ENCODE measurements around the gene SLC37A1. TPM values are rescaled to one million over a fixed set of nuclear protein-coding genes. Genes with fewer than 3 reads are reported as not detected.

Gene SLC37A1
- 3.0 TPM for polyA plus RNA-seq (2013, experiment 1 of 2)
- 3.2 TPM for polyA plus RNA-seq (2013, experiment 2 of 2)

DNA sequence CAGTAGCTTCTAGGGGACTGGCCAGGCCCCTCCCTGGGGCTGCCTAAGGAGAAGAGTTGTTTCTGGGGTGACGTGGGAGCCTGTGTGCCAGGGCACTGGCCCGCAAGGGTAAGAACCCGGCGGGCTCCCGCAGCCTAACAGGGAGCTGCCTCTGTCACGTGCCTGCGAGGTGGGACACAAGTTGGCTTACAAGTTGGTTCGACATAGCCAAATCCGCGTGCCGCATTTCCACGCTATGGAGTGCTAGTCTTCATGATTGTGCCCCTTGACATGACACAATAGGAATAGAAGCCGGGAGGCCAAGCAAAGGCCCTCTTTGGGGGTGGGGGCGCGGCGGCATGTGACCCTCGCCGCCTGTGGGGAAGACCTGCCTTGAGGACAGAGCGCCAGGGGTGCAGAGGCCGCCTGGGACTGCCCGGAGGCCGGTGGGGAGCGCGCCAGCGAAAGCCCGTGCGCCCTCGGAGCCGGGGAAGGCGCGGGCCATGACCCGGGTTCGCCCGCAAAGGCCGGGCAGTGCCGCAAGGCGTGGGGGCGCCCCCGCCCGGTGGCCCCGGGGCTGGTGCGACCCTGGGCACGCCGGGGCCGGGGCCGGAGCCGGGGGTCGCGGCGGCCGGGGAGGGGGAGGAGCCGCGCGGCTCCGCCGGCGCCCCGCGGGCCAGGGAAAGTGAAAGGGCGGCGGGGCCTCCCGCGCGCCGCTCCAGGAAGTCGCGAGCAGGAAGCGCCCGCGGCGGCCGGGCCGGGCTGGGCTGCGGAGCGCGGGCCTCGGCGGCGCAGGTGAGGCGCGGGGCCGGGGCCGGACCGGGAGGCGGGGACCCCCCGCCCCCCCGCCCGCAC is at the start of gene SLC37A1:
Gene SLC37A1, plus strand, starts transcription at position 702 of the 834 bp plus-strand sequence. CDS start 4,603 bp downstream, outside the sequence.
- WGBS: 22% methylated on average over 53 of the region's 88 CpGs
- DNase-seq: no peak

DNA sequence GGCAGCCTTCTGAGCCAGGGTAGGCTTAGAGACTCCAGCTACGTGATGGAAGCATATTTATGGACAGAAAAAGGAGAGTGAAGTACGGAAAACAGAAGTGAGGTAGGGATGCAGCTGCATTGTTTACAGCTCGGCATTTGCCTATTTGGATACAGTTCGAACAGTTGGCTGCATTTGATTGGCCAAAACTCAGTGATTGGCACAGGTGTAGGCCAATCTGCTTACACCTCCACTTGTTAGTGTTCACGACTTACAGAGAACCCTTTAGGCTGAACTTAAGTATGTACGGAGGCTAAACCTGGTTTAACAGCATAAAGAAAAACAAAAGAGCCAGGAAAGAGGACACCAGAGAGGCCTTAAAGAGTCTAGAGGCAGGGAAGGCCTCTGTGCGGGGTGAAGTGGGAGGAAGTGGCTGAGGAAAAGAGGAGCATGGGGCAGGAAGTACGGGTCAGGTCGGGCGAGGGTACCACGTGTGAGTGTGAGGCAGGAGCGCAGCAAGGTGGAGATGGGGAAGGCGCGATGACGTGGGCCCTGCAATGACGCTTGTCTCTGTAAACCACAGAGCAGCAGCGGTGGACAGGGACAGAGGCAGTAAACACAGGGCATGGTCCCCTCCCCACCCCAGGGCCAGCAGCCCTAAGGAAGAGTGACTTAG is 49.7 kb upstream of the SLC37A1 start:
- H3K14ac ChIP-seq (ENCODE audit: low read length in 2 of 2): no peak overlapping the region

More for the DNA sequence above, at the start of gene SLC37A1:
- Histone ChIP-seq H4K91ac (ENCODE audit: low read length) (no peak within 1 kb of the TSS), H3K27ac (ENCODE audit: low read length, poor library complexity, severe bottlenecking) (peak within 1 kb of the TSS; percentile 68), H3K9me3 (ENCODE audit: control insufficient read depth, low read length) (no peaks in the 10 kb centered on the region), H3K23ac (ENCODE audit: low read length in 2 of 2) (no peak within 1 kb of the TSS), H3K4me2 (ENCODE audit: low read length, poor library complexity, severe bottlenecking) (peak within 1 kb of the TSS; percentile 94), H2BK15ac (ENCODE audit: low read depth, poor library complexity, severe bottlenecking) (peak within 1 kb of the TSS; percentile 44), H3K4me1 (ENCODE audit: control insufficient read depth, insufficient read depth, low read depth, low read length) (peaks cover 25% of the 10 kb centered on the region), H3K9ac (ENCODE audit: low read length) (peak within 1 kb of the TSS; percentile 72), H3K4ac (ENCODE audit: low read depth in 1 of 2, low read length in 2 of 2) (no peak within 1 kb of the TSS), H3K79me1 (replicated peaks; ENCODE audit: low read length, poor library complexity, severe bottlenecking) (peaks cover 4% of the 10 kb centered on the region), H3K27me3 (ENCODE audit: control insufficient read depth in 1 of 2, insufficient read depth in 1 of 2, low read length in 2 of 2) (no peaks in the 10 kb centered on the region), H2BK5ac (ENCODE audit: low read depth, low read length, poor library complexity, severe bottlenecking) (peak within 1 kb of the TSS; percentile 20), H4K8ac (ENCODE audit: low read length) (peak within 1 kb of the TSS; percentile 36), H3K4me3 (ENCODE audit: insufficient read depth in 1 of 2, low read depth in 1 of 2, low read length in 2 of 2) (peak within 1 kb of the TSS; percentile 80), H2AK5ac (ENCODE audit: low read length, severe bottlenecking) (no peak within 1 kb of the TSS), H3K18ac (ENCODE audit: low read depth in 1 of 2, low read length in 2 of 2) (peak within 1 kb of the TSS; percentile 59 to 69), H3K36me3 (ENCODE audit: control insufficient read depth in 1 of 2, insufficient read depth in 2 of 2, low read depth in 1 of 2, low read length in 2 of 2) (no peaks in the 10 kb centered on the region), H2BK12ac (ENCODE audit: low read length in 2 of 2) (no peak within 1 kb of the TSS), H2BK120ac (ENCODE audit: low read depth, low read length) (peak within 1 kb of the TSS; percentile 23), H3K14ac (ENCODE audit: low read length in 2 of 2) (no peak within 1 kb of the TSS), H2AFZ (ENCODE audit: low read depth, low read length) (peak within 1 kb of the TSS; percentile 36)

DNA sequence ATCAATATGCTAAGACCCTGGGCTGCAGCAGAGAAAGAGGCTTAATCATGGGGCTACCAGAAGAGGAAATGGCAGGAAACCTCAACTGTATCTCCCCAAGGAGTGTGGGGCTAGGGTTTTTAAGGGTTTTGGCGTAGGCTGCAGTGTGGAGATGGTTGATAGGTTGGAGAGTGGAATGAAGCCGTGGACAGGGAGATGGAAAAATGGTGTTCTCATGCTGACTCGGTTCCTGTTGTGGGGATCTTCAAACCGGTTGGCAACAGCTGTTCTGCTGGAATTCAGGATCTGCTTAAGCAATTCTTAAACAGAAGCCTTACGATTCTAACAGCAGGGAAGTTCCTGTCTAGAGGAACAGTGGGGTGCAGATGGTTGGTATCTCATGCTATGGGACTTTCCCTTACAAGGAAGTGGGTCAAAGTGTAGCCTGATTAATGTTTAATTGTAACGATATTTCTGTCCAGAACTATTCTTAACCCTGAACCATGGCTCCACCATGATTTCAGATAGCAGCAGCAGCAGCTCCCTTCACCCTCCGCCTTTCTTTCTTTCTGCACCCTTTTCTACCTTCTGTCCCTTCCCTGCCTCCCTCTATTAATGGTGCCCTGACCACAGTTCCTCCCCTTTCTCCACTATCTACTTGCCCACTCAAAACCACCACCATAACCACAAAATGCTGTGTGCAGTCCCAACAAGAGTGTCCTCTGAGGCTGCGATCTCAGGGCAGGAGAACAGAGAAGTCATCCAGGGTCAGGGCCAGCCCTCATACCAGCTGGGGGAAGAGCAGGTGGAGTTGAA is 48.4 kb upstream of the SLC37A1 start:
- no peak overlapping the region for H2BK120ac ChIP-seq (ENCODE audit: low read depth, low read length)
- no peak overlapping the region for H4K8ac ChIP-seq (ENCODE audit: low read length)
- H3K79me1 ChIP-seq (replicated peaks; ENCODE audit: low read length, poor library complexity, severe bottlenecking): no peaks in the 10 kb centered on the region
- H3K27ac ChIP-seq (ENCODE audit: low read length, poor library complexity, severe bottlenecking): peak overlapping the region; percentile 94
- no peak overlapping the region for H3K18ac ChIP-seq (ENCODE audit: low read depth in 1 of 2, low read length in 2 of 2)
- no peak overlapping the region for H3K14ac ChIP-seq (ENCODE audit: low read length in 2 of 2)
- H4K91ac ChIP-seq (ENCODE audit: low read length): no peak overlapping the region
- H3K23ac ChIP-seq (ENCODE audit: low read length in 2 of 2): no peak overlapping the region
- WGBS: 70% methylated on average over 8 of the region's 8 CpGs
- H2BK12ac ChIP-seq (ENCODE audit: low read length in 2 of 2): no peak overlapping the region
- no peaks in the 10 kb centered on the region for H3K36me3 ChIP-seq (ENCODE audit: control insufficient read depth in 1 of 2, insufficient read depth in 2 of 2, low read depth in 1 of 2, low read length in 2 of 2)
- no peak overlapping the region for H3K9ac ChIP-seq (ENCODE audit: low read length)
- H3K4me3 ChIP-seq (ENCODE audit: insufficient read depth in 1 of 2, low read depth in 1 of 2, low read length in 2 of 2): no peak overlapping the region
- peak; percentile 67 for DNase-seq
- no peak overlapping the region for H3K4ac ChIP-seq (ENCODE audit: low read depth in 1 of 2, low read length in 2 of 2)
- H3K9me3 ChIP-seq (ENCODE audit: control insufficient read depth, low read length): no peaks in the 10 kb centered on the region
- no peak overlapping the region for H2AFZ ChIP-seq (ENCODE audit: low read depth, low read length)
- H2AK5ac ChIP-seq (ENCODE audit: low read length, severe bottlenecking): peak overlapping the region; percentile 99
- no peak overlapping the region for H2BK15ac ChIP-seq (ENCODE audit: low read depth, poor library complexity, severe bottlenecking)
- H3K4me2 ChIP-seq (ENCODE audit: low read length, poor library complexity, severe bottlenecking): no peak overlapping the region
- peak overlapping the region; percentile 67 for H2BK5ac ChIP-seq (ENCODE audit: low read depth, low read length, poor library complexity, severe bottlenecking)
- H3K4me1 ChIP-seq (ENCODE audit: control insufficient read depth, insufficient read depth, low read depth, low read length): peaks cover 31% of the 10 kb centered on the region
- peaks cover 0 to 25% of the 10 kb centered on the region in 2 experiments for H3K27me3 ChIP-seq (ENCODE audit: control insufficient read depth in 1 of 2, insufficient read depth in 1 of 2, low read length in 2 of 2)

More for the DNA sequence above, 49.7 kb upstream of the SLC37A1 start:
- no peak overlapping the region for H3K4ac ChIP-seq (ENCODE audit: low read depth in 1 of 2, low read length in 2 of 2)
- no peak overlapping the region for H2BK120ac ChIP-seq (ENCODE audit: low read depth, low read length)
- H2AFZ ChIP-seq (ENCODE audit: low read depth, low read length): no peak overlapping the region
- no peak overlapping the region for H3K9ac ChIP-seq (ENCODE audit: low read length)
- no peak overlapping the region for H3K18ac ChIP-seq (ENCODE audit: low read depth in 1 of 2, low read length in 2 of 2)
- peaks cover 35% of the 10 kb centered on the region for H3K4me1 ChIP-seq (ENCODE audit: control insufficient read depth, insufficient read depth, low read depth, low read length)
- H3K79me1 ChIP-seq (replicated peaks; ENCODE audit: low read length, poor library complexity, severe bottlenecking): no peaks in the 10 kb centered on the region
- H3K9me3 ChIP-seq (ENCODE audit: control insufficient read depth, low read length): no peaks in the 10 kb centered on the region
- no peak overlapping the region for H3K4me2 ChIP-seq (ENCODE audit: low read length, poor library complexity, severe bottlenecking)
- no peaks in the 10 kb centered on the region for H3K36me3 ChIP-seq (ENCODE audit: control insufficient read depth in 1 of 2, insufficient read depth in 2 of 2, low read depth in 1 of 2, low read length in 2 of 2)
- H3K23ac ChIP-seq (ENCODE audit: low read length in 2 of 2): no peak overlapping the region
- H4K91ac ChIP-seq (ENCODE audit: low read length): no peak overlapping the region
- H2BK15ac ChIP-seq (ENCODE audit: low read depth, poor library complexity, severe bottlenecking): no peak overlapping the region
- no peak overlapping the region for H3K4me3 ChIP-seq (ENCODE audit: insufficient read depth in 1 of 2, low read depth in 1 of 2, low read length in 2 of 2)
- no peak overlapping the region for H4K8ac ChIP-seq (ENCODE audit: low read length)
- H2BK5ac ChIP-seq (ENCODE audit: low read depth, low read length, poor library complexity, severe bottlenecking): peak overlapping the region; percentile 86
- peaks cover 0 to 22% of the 10 kb centered on the region in 2 experiments for H3K27me3 ChIP-seq (ENCODE audit: control insufficient read depth in 1 of 2, insufficient read depth in 1 of 2, low read length in 2 of 2)
- 86% methylated on average over 17 of the region's 17 CpGs for WGBS
- H2BK12ac ChIP-seq (ENCODE audit: low read length in 2 of 2): no peak overlapping the region
- H3K27ac ChIP-seq (ENCODE audit: low read length, poor library complexity, severe bottlenecking): peak overlapping the region; percentile 94
- H2AK5ac ChIP-seq (ENCODE audit: low read length, severe bottlenecking): peak overlapping the region; percentile 100
- DNase-seq: peak; percentile 59
